Measurements from ENCODE around the gene TMEM53.
A peak's percentile ranks its signal among the peaks of the same experiment; 100 is the strongest.

The TMEM53 gene

DNA sequence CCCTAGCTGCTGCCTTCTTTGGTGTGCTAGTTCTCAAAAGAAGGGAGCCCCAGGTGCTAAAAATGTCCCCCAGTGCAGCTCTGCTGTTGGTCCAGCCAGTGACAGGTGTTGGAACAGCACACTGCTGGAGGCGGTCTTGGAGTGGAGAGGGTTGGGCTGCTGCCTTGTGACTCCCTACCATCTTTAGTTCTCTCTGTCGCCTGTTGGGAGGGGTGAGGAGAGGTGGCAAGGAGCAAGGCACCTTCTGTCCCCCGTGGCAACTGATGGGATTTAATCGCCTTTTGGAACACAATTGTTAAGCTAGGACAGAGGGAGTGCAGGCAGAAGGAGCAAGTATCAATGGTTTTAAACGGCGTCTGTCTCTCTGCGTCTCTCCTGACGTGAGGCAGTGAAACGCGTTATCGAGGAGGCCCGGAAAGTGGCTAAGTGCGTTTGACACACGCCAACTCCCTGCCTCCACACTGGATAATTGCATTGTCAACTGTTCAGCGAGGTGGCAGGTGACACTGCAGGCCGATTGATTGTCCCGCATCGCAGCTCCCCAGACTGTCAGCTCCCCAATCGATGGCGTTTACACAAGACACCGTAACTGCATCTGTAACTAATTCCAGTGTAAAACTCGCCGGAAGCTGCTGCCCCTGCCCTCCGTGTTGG, 34.0 kb downstream of the TMEM53 start:
- Histone ChIP-seq H3K9ac (ENCODE audit: low read depth, low read length, poor library complexity) (no peak overlapping the region), H2BK12ac (ENCODE audit: low read length) (no peak overlapping the region), H4K8ac (ENCODE audit: low read depth, low read length) (no peak overlapping the region), H2BK5ac (ENCODE audit: low read length) (no peak overlapping the region), H2AK5ac (ENCODE audit: low read depth, low read length) (no peak overlapping the region), H3K27ac (replicated peaks; ENCODE audit: low read length) (no peak overlapping the region), H3K18ac (ENCODE audit: low read length) (no peak overlapping the region), H3K79me1 (ENCODE audit: low read depth, low read length) (no peaks in the 10 kb centered on the region), H3K4me1 (ENCODE audit: control insufficient read depth in 2 of 2, insufficient read depth in 1 of 2, low read depth in 1 of 2, low read length in 2 of 2) (peaks cover 2 to 21% of the 10 kb centered on the region in 2 donors), H3K9me3 (replicated peaks in 1 of 2; ENCODE audit: control insufficient read depth in 2 of 2, insufficient read depth in 1 of 2, low read depth in 1 of 2, low read length in 2 of 2) (no peaks in the 10 kb centered on the region), H2AFZ (ENCODE audit: low read length) (no peak overlapping the region), H2BK120ac (ENCODE audit: low read depth, low read length) (no peak overlapping the region), H3K14ac (ENCODE audit: low read length) (no peak overlapping the region), H3K4ac (ENCODE audit: low read length) (no peak overlapping the region), H2BK15ac (ENCODE audit: low read length) (no peak overlapping the region), H3K36me3 (replicated peaks in 1 of 2; ENCODE audit: control insufficient read depth in 2 of 2, insufficient read depth in 2 of 2, low read length in 2 of 2) (peaks cover 60 to 99% of the 10 kb centered on the region in 2 donors), H3K23ac (ENCODE audit: low read depth, low read length, poor library complexity) (peak overlapping the region; percentile 75), H3K4me3 (ENCODE audit: low read length in 2 of 2) (no peak overlapping the region), H3K27me3 (ENCODE audit: control insufficient read depth in 3 of 3, insufficient read depth in 3 of 3, low read depth in 1 of 3, low read length in 3 of 3) (no peaks in the 10 kb centered on the region), H4K91ac (ENCODE audit: low read depth, low read length, poor library complexity) (no peak overlapping the region), H3K4me2 (ENCODE audit: insufficient read depth, low read length, poor library complexity, severe bottlenecking) (no peak overlapping the region)
- no CpG with 5 or more reads among the region's 24 CpGs for WGBS, 2 donors (ENCODE audit: extremely low coverage in 2 of 2, insufficient read length in 2 of 2, insufficient replicate concordance in 1 of 2)
- no peak for DNase-seq (ENCODE audit: low spot score)

GRCh38 chr1:44637702-44638411, 36.4 kb downstream of the TMEM53 start:
- Histone ChIP-seq H3K27ac (replicated peaks; ENCODE audit: low read length) (peak overlapping the region; percentile 73), H3K36me3 (replicated peaks in 1 of 2; ENCODE audit: control insufficient read depth in 2 of 2, insufficient read depth in 2 of 2, low read length in 2 of 2) (peaks cover 52 to 99% of the 10 kb centered on the region in 2 donors)

GRCh38 chr1:44636688-44637598, 37.3 kb downstream of the TMEM53 start:
- peaks cover 43 to 92% of the 10 kb centered on the region in 2 donors for H3K36me3 ChIP-seq (replicated peaks in 1 of 2; ENCODE audit: control insufficient read depth in 2 of 2, insufficient read depth in 2 of 2, low read length in 2 of 2)
- H2AK5ac ChIP-seq (ENCODE audit: low read depth, low read length): no peak overlapping the region
- no peak for DNase-seq (ENCODE audit: low spot score)
- peak overlapping the region; percentile 73 for H3K27ac ChIP-seq (replicated peaks; ENCODE audit: low read length)
- peaks cover 13 to 34% of the 10 kb centered on the region in 2 donors for H3K4me1 ChIP-seq (ENCODE audit: control insufficient read depth in 2 of 2, insufficient read depth in 1 of 2, low read depth in 1 of 2, low read length in 2 of 2)
- no peak overlapping the region for H2AFZ ChIP-seq (ENCODE audit: low read length)
- no peak overlapping the region for H3K4me2 ChIP-seq (ENCODE audit: insufficient read depth, low read length, poor library complexity, severe bottlenecking)
- no CpG with 5 or more reads among the region's 13 CpGs for WGBS, 2 donors (ENCODE audit: extremely low coverage in 2 of 2, insufficient read length in 2 of 2, insufficient replicate concordance in 1 of 2)
- H3K23ac ChIP-seq (ENCODE audit: low read depth, low read length, poor library complexity): peak overlapping the region; percentile 19
- H3K18ac ChIP-seq (ENCODE audit: low read length): peak overlapping the region; percentile 13
- no peak overlapping the region for H3K4me3 ChIP-seq (ENCODE audit: low read length in 2 of 2)
- H3K9me3 ChIP-seq (replicated peaks in 1 of 2; ENCODE audit: control insufficient read depth in 2 of 2, insufficient read depth in 1 of 2, low read depth in 1 of 2, low read length in 2 of 2): no peaks in the 10 kb centered on the region
- no peak overlapping the region for H4K91ac ChIP-seq (ENCODE audit: low read depth, low read length, poor library complexity)
- H4K8ac ChIP-seq (ENCODE audit: low read depth, low read length): no peak overlapping the region
- H3K14ac ChIP-seq (ENCODE audit: low read length): peak overlapping the region; percentile 61
- H3K27me3 ChIP-seq (ENCODE audit: control insufficient read depth in 3 of 3, insufficient read depth in 3 of 3, low read depth in 1 of 3, low read length in 3 of 3): no peaks in the 10 kb centered on the region
- no peaks in the 10 kb centered on the region for H3K79me1 ChIP-seq (ENCODE audit: low read depth, low read length)
- no peak overlapping the region for H3K4ac ChIP-seq (ENCODE audit: low read length)
- no peak overlapping the region for H2BK5ac ChIP-seq (ENCODE audit: low read length)
- H2BK15ac ChIP-seq (ENCODE audit: low read length): no peak overlapping the region
- H2BK120ac ChIP-seq (ENCODE audit: low read depth, low read length): no peak overlapping the region
- H3K9ac ChIP-seq (ENCODE audit: low read depth, low read length, poor library complexity): no peak overlapping the region
- no peak overlapping the region for H2BK12ac ChIP-seq (ENCODE audit: low read length)

More at GRCh38 chr1:44637702-44638411, 36.4 kb downstream of the TMEM53 start:
- Histone ChIP-seq H4K8ac (ENCODE audit: low read depth, low read length) (no peak overlapping the region), H2BK120ac (ENCODE audit: low read depth, low read length) (no peak overlapping the region), H3K9ac (ENCODE audit: low read depth, low read length, poor library complexity) (peak overlapping the region; percentile 35), H2AFZ (ENCODE audit: low read length) (no peak overlapping the region), H3K9me3 (replicated peaks in 1 of 2; ENCODE audit: control insufficient read depth in 2 of 2, insufficient read depth in 1 of 2, low read depth in 1 of 2, low read length in 2 of 2) (no peaks in the 10 kb centered on the region), H3K14ac (ENCODE audit: low read length) (no peak overlapping the region), H2BK5ac (ENCODE audit: low read length) (no peak overlapping the region), H2BK15ac (ENCODE audit: low read length) (no peak overlapping the region), H3K23ac (ENCODE audit: low read depth, low read length, poor library complexity) (peak overlapping the region; percentile 47), H3K27me3 (ENCODE audit: control insufficient read depth in 3 of 3, insufficient read depth in 3 of 3, low read depth in 1 of 3, low read length in 3 of 3) (no peaks in the 10 kb centered on the region), H3K18ac (ENCODE audit: low read length) (peak overlapping the region; percentile 35), H3K4me3 (ENCODE audit: low read length in 2 of 2) (no peak overlapping the region), H4K91ac (ENCODE audit: low read depth, low read length, poor library complexity) (no peak overlapping the region), H3K4ac (ENCODE audit: low read length) (no peak overlapping the region), H2AK5ac (ENCODE audit: low read depth, low read length) (peak overlapping the region; percentile 17), H3K79me1 (ENCODE audit: low read depth, low read length) (no peaks in the 10 kb centered on the region), H3K4me1 (ENCODE audit: control insufficient read depth in 2 of 2, insufficient read depth in 1 of 2, low read depth in 1 of 2, low read length in 2 of 2) (peaks cover 10 to 31% of the 10 kb centered on the region in 2 donors), H2BK12ac (ENCODE audit: low read length) (no peak overlapping the region), H3K4me2 (ENCODE audit: insufficient read depth, low read length, poor library complexity, severe bottlenecking) (no peak overlapping the region)
- no CpG with 5 or more reads among the region's 27 CpGs for WGBS, 2 donors (ENCODE audit: extremely low coverage in 2 of 2, insufficient read length in 2 of 2, insufficient replicate concordance in 1 of 2)
- DNase-seq (ENCODE audit: low spot score): peak; percentile 63

Data from neuronal stem cell (in vitro differentiated cells).